IMR-90 (cell line): Measurements from ENCODE around the gene FAHD1. TPM values are rescaled to one million over a fixed set of nuclear protein-coding genes. Genes with fewer than 3 reads are reported as not detected.

Source experiments
- ATAC-seq: fragments of 200-7000 bp; cut with Tn5 transposase; 2 replicates; pipeline ENCODE4 v1.9.1; 2020; ENCODE audit warnings: low read depth, mild to moderate bottlenecking, moderate library complexity
- BruUV-seq: library from RNA; stranded (reverse); fragments of 400-500 nt; replicated peaks from 2 replicates; lab custom pipeline; 2021; lab: Mats Ljungman, UMichigan
- CTCF ChIA-PET: fragments of 300-600 bp; formaldehyde crosslinking; extraction: SDS; loops from one replicate; lab custom pipeline; 2021; ENCODE audit warnings: antibody characterized with exemption; lab: Yijun Ruan, JAX
- POLR2A ChIA-PET: fragments of 300-600 bp; sonication (Branson Sonifier 250); formaldehyde crosslinking; loops from one replicate; lab custom pipeline; 2022; ENCODE audit warnings: antibody characterized with exemption; ENCODE audit not compliant: unreplicated experiment; lab: Charles Lee
- DNase-seq: peaks from one replicate; pipeline ENCODE4 v3.0.0; 2013
- H2AFZ ChIP-seq: replicated peaks from 2 replicates; pipeline ENCODE3; 2013; ENCODE audit warnings: low read length, mild to moderate bottlenecking; ENCODE audit not compliant: poor library complexity
- H2AK5ac ChIP-seq: 2 replicates; pipeline ENCODE4 v1.6.1; 2013; ENCODE audit warnings: low read depth, low read length, inconsistent platforms
- H2AK9ac ChIP-seq: replicated peaks from 2 replicates; pipeline ENCODE3; 2013; ENCODE audit warnings: mild to moderate bottlenecking, low read depth, low read length, moderate library complexity; ENCODE audit not compliant: poor library complexity
- H2BK120ac ChIP-seq: 2 replicates; pipeline ENCODE4 v1.6.1; 2013; ENCODE audit warnings: low read depth, low read length, inconsistent platforms
- H2BK15ac ChIP-seq: 3 replicates; pipeline ENCODE4 v1.6.1; 2013; ENCODE audit warnings: low read depth, low read length, inconsistent platforms
- H2BK20ac ChIP-seq: 2 replicates; pipeline ENCODE4 v1.6.1; 2013; ENCODE audit warnings: low read depth, mild to moderate bottlenecking, inconsistent platforms, low read length, moderate library complexity
- H2BK5ac ChIP-seq: 2 replicates; pipeline ENCODE4 v1.6.1; 2013; ENCODE audit warnings: mild to moderate bottlenecking, low read depth, low read length, inconsistent platforms; ENCODE audit not compliant: poor library complexity, severe bottlenecking
- H3K14ac ChIP-seq: replicated peaks from 2 replicates; pipeline ENCODE4 v1.6.1; 2013; ENCODE audit warnings: low read depth, low read length, inconsistent platforms
- H3K18ac ChIP-seq: 2 replicates; pipeline ENCODE4 v1.6.1; 2013; ENCODE audit warnings: low read depth, low read length, control low read depth
- H3K23ac ChIP-seq: 2 replicates; pipeline ENCODE4 v1.6.1; 2013; ENCODE audit warnings: low read depth, low read length, inconsistent platforms
- H3K27ac ChIP-seq: 2 replicates; pipeline ENCODE4 v1.5.1; 2013; ENCODE audit warnings: mild to moderate bottlenecking, control low read depth, low read length; ENCODE audit not compliant: insufficient read depth
- H3K27me3 ChIP-seq: 2 replicates; pipeline ENCODE4 v1.6.1; 2013; ENCODE audit warnings: low read length; ENCODE audit not compliant: control insufficient read depth, insufficient read depth
- H3K36me3 ChIP-seq: 2 replicates; pipeline ENCODE4 v1.6.1; 2013; ENCODE audit warnings: low read length, mixed read lengths; ENCODE audit not compliant: control insufficient read depth, insufficient read depth
- H3K4ac ChIP-seq: 2 replicates; pipeline ENCODE4 v1.6.1; 2013; ENCODE audit warnings: low read depth, low read length, inconsistent platforms
- H3K4me1 ChIP-seq: 2 replicates; pipeline ENCODE4 v1.6.1; 2013; ENCODE audit warnings: low read length, mixed read lengths; ENCODE audit not compliant: control insufficient read depth, insufficient read depth
- H3K4me2 ChIP-seq: 2 replicates; pipeline ENCODE4 v1.6.1; 2013; ENCODE audit warnings: low read depth, mild to moderate bottlenecking, control low read depth, low read length, moderate library complexity
- H3K4me3 ChIP-seq: 2 replicates; pipeline ENCODE4 v1.5.1; 2013; ENCODE audit warnings: low read depth, mild to moderate bottlenecking, control low read depth, low read length, moderate library complexity; ENCODE audit not compliant: insufficient read depth
- H3K56ac ChIP-seq: 2 replicates; pipeline ENCODE4 v1.6.1; 2013; ENCODE audit warnings: low read length, inconsistent platforms; ENCODE audit not compliant: insufficient read depth; ENCODE audit errors: extremely low read depth
- H3K79me1 ChIP-seq, 2 experiments: 2 replicates each; pipeline ENCODE4 v1.6.1; 2013; ENCODE audit warnings: low read length in 2 of 2, inconsistent platforms in 1 of 2, low read depth in 1 of 2
- H3K9ac ChIP-seq: 2 replicates; pipeline ENCODE4 v1.6.1; 2013; ENCODE audit warnings: low read depth, low read length, control low read depth
- H3K9me1 ChIP-seq: 2 replicates; pipeline ENCODE4 v1.6.1; 2013; ENCODE audit warnings: low read length, inconsistent platforms; ENCODE audit not compliant: insufficient read depth
- H3K9me3 ChIP-seq: 2 replicates; pipeline ENCODE4 v1.6.1; 2013; ENCODE audit warnings: low read length; ENCODE audit not compliant: control insufficient read depth, insufficient read depth
- H4K20me1 ChIP-seq: 2 replicates; pipeline ENCODE4 v1.6.1; 2013; ENCODE audit warnings: low read length, inconsistent platforms; ENCODE audit not compliant: insufficient read depth
- H4K5ac ChIP-seq: 2 replicates; pipeline ENCODE4 v1.6.1; 2013; ENCODE audit warnings: mild to moderate bottlenecking, low read depth, low read length, control low read depth
- H4K8ac ChIP-seq, 2 experiments: 2 replicates each; pipeline ENCODE4 v1.6.1; 2013; ENCODE audit warnings: low read depth in 2 of 2, low read length in 2 of 2, control low read depth in 1 of 2, inconsistent platforms in 1 of 2
- H4K91ac ChIP-seq: 2 replicates; pipeline ENCODE4 v1.6.1; 2013; ENCODE audit warnings: low read depth, low read length, inconsistent platforms; ENCODE audit not compliant: insufficient read depth
- BHLHE40 ChIP-seq: fragments of 150-350 bp; IDR thresholded peaks from 2 replicates; pipeline ENCODE4 v1.6.1; 2016; ENCODE audit warnings: mild to moderate bottlenecking, low read depth, low read length
- CEBPB ChIP-seq: IDR thresholded peaks from 2 replicates; pipeline ENCODE4 v1.6.1; 2012; ENCODE audit warnings: low read depth, low read length, improper control_type of control experiment
- CHD1 ChIP-seq: IDR thresholded peaks from 2 replicates; pipeline ENCODE4 v1.6.1; 2012; ENCODE audit warnings: low read depth, low read length, improper control_type of control experiment
- FOS ChIP-seq: fragments of 150-350 bp; IDR thresholded peaks from 2 replicates; pipeline ENCODE4 v1.6.1; 2016; ENCODE audit warnings: low read depth, low read length
- MAFK ChIP-seq: IDR thresholded peaks from 2 replicates; pipeline ENCODE4 v1.6.1; 2012; ENCODE audit warnings: low read depth, low read length, improper control_type of control experiment
- MAZ ChIP-seq: IDR thresholded peaks from 2 replicates; pipeline ENCODE4 v1.6.1; 2012; ENCODE audit warnings: low read depth, mild to moderate bottlenecking, low read length, improper control_type of control experiment, moderate library complexity, borderline replicate concordance
- MXI1 ChIP-seq: IDR thresholded peaks from 2 replicates; pipeline ENCODE4 v1.6.1; 2012; ENCODE audit warnings: low read depth, mild to moderate bottlenecking, low read length, moderate library complexity, borderline replicate concordance
- NFE2L2 ChIP-seq: fragments of 150-350 bp; IDR thresholded peaks from 2 replicates; pipeline ENCODE4 v1.6.1; 2016; ENCODE audit warnings: low read depth, mild to moderate bottlenecking, low read length
- POLR2A ChIP-seq: IDR thresholded peaks from 2 replicates; pipeline ENCODE4 v1.6.1; 2012; ENCODE audit warnings: mild to moderate bottlenecking, low read depth, low read length
- RAD21 ChIP-seq: IDR thresholded peaks from 2 replicates; pipeline ENCODE4 v1.6.1; 2012; ENCODE audit warnings: low read length, improper control_type of control experiment
- RCOR1 ChIP-seq: IDR thresholded peaks from 2 replicates; pipeline ENCODE4 v1.6.1; 2012; ENCODE audit warnings: mild to moderate bottlenecking, low read length, improper control_type of control experiment; ENCODE audit not compliant: insufficient replicate concordance
- RFX5 ChIP-seq: IDR thresholded peaks from 2 replicates; pipeline ENCODE4 v1.8.0; 2012; ENCODE audit warnings: low read depth, mild to moderate bottlenecking, low read length, moderate library complexity
- SMC3 ChIP-seq: fragments of 150-350 bp; IDR thresholded peaks from 2 replicates; pipeline ENCODE4 v1.6.1; 2016; ENCODE audit warnings: low read depth, mild to moderate bottlenecking, antibody characterized with exemption, low read length, moderate library complexity
- WGBS, 2 experiments: methylation state at CpG; one replicate each; pipeline versions ENCODE4 v1.1.5 to v1.1.7; 2013; ENCODE audit warnings: missing lambda C conversion rate in 2 of 2; ENCODE audit not compliant: insufficient read length in 1 of 2; ENCODE audit errors: extremely low coverage in 2 of 2; 5-methylcytosine and 5-hydroxymethylcytosine counted together
- dilution Hi-C: fragments of 300-500 bp; cut with HindIII; formaldehyde crosslinking; loops from one replicate; pipeline ENCODE4 v1.14.3; 2018; ENCODE audit warnings: low sequenced_read_pairs; ENCODE audit not compliant: unreplicated experiment
- in situ Hi-C: fragments of 300-500 bp; cut with MboI; formaldehyde crosslinking; loops from 3 replicates; pipeline ENCODE4 v1.14.3; 2019; ENCODE audit warnings: low sequenced_read_pairs, inconsistent platforms, mixed read lengths
- intact Hi-C: fragments of 100-400 bp; cut with micrococcal nuclease; formaldehyde crosslinking; loops from 2 replicates; pipeline ENCODE4 v1.10.0; 2022
- polyA plus RNA-seq, 3 experiments: library from polyadenylated mRNA; depleted of rRNA; stranded (reverse); fragments of >200 nt; gene quantifications; 2 replicates each; pipeline ENCODE4 v1.2.3, GENCODE V29; 2012; ENCODE audit warnings: low replicate concordance in 1 of 3
- total RNA-seq: library from RNA; depleted of rRNA; stranded (reverse); fragments of >200 nt; gene quantifications from 2 replicates; pipeline ENCODE4 v1.2.3, GENCODE V29; 2012
- TF ChIP-seq, protein P1 (sequence below): fragments of 150-350 bp; IDR thresholded peaks from 2 replicates; pipeline ENCODE4 v1.6.1; 2017; ENCODE audit warnings: mild to moderate bottlenecking, antibody characterized with exemption, low read length, low read depth
- TF ChIP-seq, protein P2 (sequence below): conservative IDR thresholded peaks from 2 replicates; pipeline ENCODE4 v1.5.1; 2012; ENCODE audit warnings: mild to moderate bottlenecking, low read depth, low read length, improper control_type of control experiment
- TF ChIP-seq, protein P3 (sequence below): fragments of 150-350 bp; IDR thresholded peaks from 2 replicates; pipeline ENCODE4 v1.6.1; 2016; ENCODE audit warnings: low read depth, mild to moderate bottlenecking, low read length, moderate library complexity, borderline replicate concordance

Gene FAHD1
- total and polyA plus RNA-seq, 2 of the 4 experiments (the other 2 are of a cell fraction): 65.3 to 85.9 TPM

DNA sequence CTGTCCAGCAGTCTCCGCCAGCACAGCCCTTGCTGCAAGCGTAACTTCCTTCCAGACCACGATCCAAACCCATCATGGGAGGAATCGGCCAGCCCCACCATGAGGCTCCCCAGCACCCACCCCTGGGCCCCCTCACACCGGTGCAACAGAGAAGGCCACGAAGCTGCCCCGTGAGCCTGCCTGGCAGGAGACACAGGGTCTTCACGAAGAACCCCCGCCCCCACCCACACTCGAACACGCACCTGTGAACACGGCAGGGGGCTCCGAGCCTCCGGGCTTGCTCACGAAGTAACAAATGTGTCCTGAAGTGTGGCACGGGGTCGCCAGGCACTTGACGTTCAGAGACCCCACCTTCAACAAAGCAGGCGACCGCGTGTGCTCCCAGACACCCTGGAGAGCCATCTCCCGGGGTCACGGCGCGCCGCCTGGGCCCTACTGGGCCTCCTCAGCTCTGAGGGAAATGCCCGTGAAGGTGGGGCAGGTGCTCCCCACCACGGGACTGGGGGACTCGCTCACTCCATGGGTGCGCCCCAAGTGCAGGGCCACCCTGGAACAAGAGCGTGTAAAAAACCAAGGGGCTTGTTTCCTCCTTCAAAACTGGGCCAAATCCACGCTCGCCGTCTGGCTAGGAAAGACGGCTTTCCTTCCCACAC is 8.0 kb upstream of the FAHD1 start:
- Histone ChIP-seq H3K27me3 (no peaks in the 10 kb centered on the region), H3K14ac (no peak overlapping the region), H2BK5ac (no peak overlapping the region), H4K5ac (no peak overlapping the region), H2BK20ac (no peak overlapping the region), H3K9me1 (peaks cover 2% of the 10 kb centered on the region; the same call in 1 of the 2 replicates), H3K9ac (no peak overlapping the region), H2BK15ac (no peak overlapping the region), H4K8ac (no peak overlapping the region), H3K36me3 (peaks cover 18% of the 10 kb centered on the region), H3K23ac (no peak overlapping the region), H3K18ac (no peak overlapping the region), H2AK5ac (no peak overlapping the region), H3K56ac (no peak overlapping the region), H3K4me1 (no peaks in the 10 kb centered on the region), H3K4me3 (no peak overlapping the region), H2AK9ac (no peak overlapping the region), H4K91ac (no peak overlapping the region), H3K4ac (no peak overlapping the region), H3K27ac (no peak overlapping the region), H2AFZ (no peak overlapping the region), H3K4me2 (no peak overlapping the region), H2BK120ac (no peak overlapping the region), H3K79me1 (peaks cover 0 to 11% of the 10 kb centered on the region in 2 experiments; a peak in 2 of 4 replicates), H4K20me1 (0 out of 2 replicates have a peak, but pooled peaks cover 3% of the 10 kb centered on the region), H3K9me3 (no peaks in the 10 kb centered on the region)
- WGBS, 2 experiments: 80% methylated on average over 10 of the region's 35 CpGs; no CpG with 5 or more reads in 1 of the 2 experiments
- CTCF ChIA-PET: no interaction called here
- no peak for DNase-seq
- intact Hi-C loops (no loop called here), in situ Hi-C loops (no loop called here), dilution Hi-C loops (no loop called here)
- POLR2A ChIA-PET: no interaction called here
- no peak for TF ChIP-seq MAZ
- TF ChIP-seq NFE2L2: no peak
- no peak for TF ChIP-seq CHD1
- no peak for TF ChIP-seq FOS
- no peak for TF ChIP-seq RFX5
- no peak for TF ChIP-seq CEBPB
- TF ChIP-seq, protein P1, sequence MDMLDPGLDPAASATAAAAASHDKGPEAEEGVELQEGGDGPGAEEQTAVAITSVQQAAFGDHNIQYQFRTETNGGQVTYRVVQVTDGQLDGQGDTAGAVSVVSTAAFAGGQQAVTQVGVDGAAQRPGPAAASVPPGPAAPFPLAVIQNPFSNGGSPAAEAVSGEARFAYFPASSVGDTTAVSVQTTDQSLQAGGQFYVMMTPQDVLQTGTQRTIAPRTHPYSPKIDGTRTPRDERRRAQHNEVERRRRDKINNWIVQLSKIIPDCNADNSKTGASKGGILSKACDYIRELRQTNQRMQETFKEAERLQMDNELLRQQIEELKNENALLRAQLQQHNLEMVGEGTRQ: no peak
- TF ChIP-seq RAD21: no peak
- TF ChIP-seq MXI1: no peak
- no peak for TF ChIP-seq BHLHE40
- TF ChIP-seq, protein P2, sequence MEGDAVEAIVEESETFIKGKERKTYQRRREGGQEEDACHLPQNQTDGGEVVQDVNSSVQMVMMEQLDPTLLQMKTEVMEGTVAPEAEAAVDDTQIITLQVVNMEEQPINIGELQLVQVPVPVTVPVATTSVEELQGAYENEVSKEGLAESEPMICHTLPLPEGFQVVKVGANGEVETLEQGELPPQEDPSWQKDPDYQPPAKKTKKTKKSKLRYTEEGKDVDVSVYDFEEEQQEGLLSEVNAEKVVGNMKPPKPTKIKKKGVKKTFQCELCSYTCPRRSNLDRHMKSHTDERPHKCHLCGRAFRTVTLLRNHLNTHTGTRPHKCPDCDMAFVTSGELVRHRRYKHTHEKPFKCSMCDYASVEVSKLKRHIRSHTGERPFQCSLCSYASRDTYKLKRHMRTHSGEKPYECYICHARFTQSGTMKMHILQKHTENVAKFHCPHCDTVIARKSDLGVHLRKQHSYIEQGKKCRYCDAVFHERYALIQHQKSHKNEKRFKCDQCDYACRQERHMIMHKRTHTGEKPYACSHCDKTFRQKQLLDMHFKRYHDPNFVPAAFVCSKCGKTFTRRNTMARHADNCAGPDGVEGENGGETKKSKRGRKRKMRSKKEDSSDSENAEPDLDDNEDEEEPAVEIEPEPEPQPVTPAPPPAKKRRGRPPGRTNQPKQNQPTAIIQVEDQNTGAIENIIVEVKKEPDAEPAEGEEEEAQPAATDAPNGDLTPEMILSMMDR: no peak
- TF ChIP-seq, protein P3, sequence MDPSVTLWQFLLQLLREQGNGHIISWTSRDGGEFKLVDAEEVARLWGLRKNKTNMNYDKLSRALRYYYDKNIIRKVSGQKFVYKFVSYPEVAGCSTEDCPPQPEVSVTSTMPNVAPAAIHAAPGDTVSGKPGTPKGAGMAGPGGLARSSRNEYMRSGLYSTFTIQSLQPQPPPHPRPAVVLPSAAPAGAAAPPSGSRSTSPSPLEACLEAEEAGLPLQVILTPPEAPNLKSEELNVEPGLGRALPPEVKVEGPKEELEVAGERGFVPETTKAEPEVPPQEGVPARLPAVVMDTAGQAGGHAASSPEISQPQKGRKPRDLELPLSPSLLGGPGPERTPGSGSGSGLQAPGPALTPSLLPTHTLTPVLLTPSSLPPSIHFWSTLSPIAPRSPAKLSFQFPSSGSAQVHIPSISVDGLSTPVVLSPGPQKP: no peak
- no peak for TF ChIP-seq RCOR1
- TF ChIP-seq MAFK: no peak
- TF ChIP-seq SMC3: no peak
- TF ChIP-seq POLR2A: no peak
- ATAC-seq: no peak
- BruUV-seq: no TSS peak
